Gastroesophageal sphincter (tissue), 4 donors: Measurements from ENCODE around the gene HARS1. TPM values are rescaled to one million over a fixed set of nuclear protein-coding genes. Genes with fewer than 3 reads are reported as not detected.

Experiments used
- ATAC-seq: fragments of 150-250 bp; one replicate; pipeline ENCODE4 v1.9.1; 2016; ENCODE audit warnings: mild to moderate bottlenecking, moderate library complexity
- H3K27ac ChIP-seq, 4 donors: fragments of 200-600 bp; sonication (generic) in 3 of 4; 1 replicate in 3 of 4; 2 replicates in 1 of 4; pipeline ENCODE4 v1.5.1; 2016 to 2019
- H3K27me3 ChIP-seq: fragments of 200-600 bp; sonication (generic); one replicate; pipeline ENCODE4 v1.5.1; 2019
- H3K36me3 ChIP-seq, 2 donors: fragments of 200-600 bp; sonication (generic); one replicate each; pipeline ENCODE4 v1.5.1; 2019; ENCODE audit warnings: control low read depth in 1 of 2
- H3K4me1 ChIP-seq, 3 donors: fragments of 200-600 bp; sonication (generic); 1 replicate in 2 of 3; 2 replicates in 1 of 3; pipeline ENCODE4 v1.5.1; 2016 to 2019; ENCODE audit warnings: control low read depth in 2 of 3
- H3K4me3 ChIP-seq, 2 donors: fragments of 200-600 bp; sonication (generic); one replicate each; pipeline ENCODE4 v1.5.1; 2019; ENCODE audit warnings: mild to moderate bottlenecking in 1 of 2, moderate library complexity in 1 of 2
- H3K9me3 ChIP-seq, 3 donors: fragments of 200-600 bp; sonication (generic); one replicate each; pipeline ENCODE4 v1.5.1; 2017 to 2019; ENCODE audit warnings: control low read depth in 2 of 3
- EP300 ChIP-seq: sonication (generic); formaldehyde crosslinking; IDR thresholded peaks from one replicate; pipeline ENCODE4 v1.6.1; 2017; ENCODE audit warnings: antibody characterized with exemption, mild to moderate bottlenecking
- POLR2A ChIP-seq, 2 donors: fragments of 450-650 bp; IDR thresholded peaks; one replicate each; pipeline ENCODE4 v1.6.1; 2017; ENCODE audit warnings: antibody characterized with exemption in 2 of 2, mild to moderate bottlenecking in 2 of 2, moderate library complexity in 1 of 2
- POLR2AphosphoS5 ChIP-seq: sonication (generic); formaldehyde crosslinking; IDR thresholded peaks from one replicate; pipeline ENCODE4 v1.6.1; 2017; ENCODE audit warnings: antibody characterized with exemption
- WGBS, 2 donors: methylation state at CpG; one replicate each; pipeline ENCODE4 v1.1.5; 2018; ENCODE audit warnings: low coverage in 1 of 2; 5-methylcytosine and 5-hydroxymethylcytosine counted together
- total RNA-seq, 4 donors: library from RNA; depleted of rRNA; stranded (reverse); fragments of >200 nt; gene quantifications; one replicate each; pipeline ENCODE4 v1.1.0, GENCODE V29; 2016
- TF ChIP-seq, protein P1 (sequence below), 4 experiments: fragments of 200-600 bp in 2 of 4; fragments of 450-650 bp in 2 of 4; sonication (generic) in 1 of 4; IDR thresholded peaks; one replicate each; pipeline ENCODE4 v1.5.1; 2017 to 2019; ENCODE audit warnings: antibody characterized with exemption in 4 of 4, mild to moderate bottlenecking in 2 of 4, moderate library complexity in 2 of 4

Gene HARS1
- total RNA-seq, 4 donors from 2014 or later = 65.9 to 67.9 (median 67.1) TPM

DNA sequence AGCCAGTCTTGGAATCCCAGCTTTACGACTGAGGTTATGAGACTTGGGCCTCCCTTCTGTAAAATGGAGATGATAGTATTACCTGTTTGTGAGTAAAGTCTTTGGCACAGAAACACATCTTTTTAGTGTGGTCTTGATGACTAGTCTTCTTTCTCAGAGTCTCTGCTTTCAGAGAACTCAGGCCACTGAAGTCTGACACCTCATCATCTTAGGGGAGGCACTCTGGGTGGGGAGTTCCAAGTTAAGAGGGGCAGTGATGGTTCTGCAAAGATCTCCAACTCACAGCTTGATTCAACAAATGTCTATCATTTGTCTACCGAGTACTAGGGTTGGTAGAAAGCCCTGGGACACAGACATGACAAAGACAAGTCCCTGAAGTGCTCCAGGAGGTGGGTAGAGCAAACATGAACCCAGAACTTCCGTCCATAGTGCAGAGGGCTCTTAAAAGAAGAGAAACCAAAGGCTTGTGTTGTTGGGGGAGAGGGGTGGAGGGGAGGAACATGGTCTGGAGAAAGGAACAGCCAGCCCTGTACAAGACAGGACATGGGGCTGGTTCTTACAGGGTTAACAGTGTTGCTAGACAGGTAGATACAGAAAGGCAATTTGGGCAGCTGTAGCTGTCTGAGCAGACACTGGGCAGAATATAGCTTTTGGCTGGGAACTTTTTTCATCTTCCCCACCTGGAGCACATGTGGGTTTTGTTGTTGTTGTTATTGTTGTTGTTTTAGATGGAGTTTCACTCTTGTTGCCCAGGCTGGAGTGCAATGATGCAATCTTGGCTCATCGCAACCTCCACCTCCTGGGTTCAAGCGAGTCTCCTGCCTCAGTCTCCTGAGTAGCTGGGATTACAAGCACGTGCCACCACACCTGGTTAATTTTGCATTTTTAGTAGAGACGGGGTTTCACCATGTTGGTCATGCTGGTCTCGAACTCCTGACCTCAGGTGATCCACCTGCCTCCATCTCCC, 55.6 kb downstream of the HARS1 start:
- no peak for ATAC-seq
- WGBS, 2 donors = 80 to 86% methylated on average over 2 to 5 of the region's 8 CpGs

DNA sequence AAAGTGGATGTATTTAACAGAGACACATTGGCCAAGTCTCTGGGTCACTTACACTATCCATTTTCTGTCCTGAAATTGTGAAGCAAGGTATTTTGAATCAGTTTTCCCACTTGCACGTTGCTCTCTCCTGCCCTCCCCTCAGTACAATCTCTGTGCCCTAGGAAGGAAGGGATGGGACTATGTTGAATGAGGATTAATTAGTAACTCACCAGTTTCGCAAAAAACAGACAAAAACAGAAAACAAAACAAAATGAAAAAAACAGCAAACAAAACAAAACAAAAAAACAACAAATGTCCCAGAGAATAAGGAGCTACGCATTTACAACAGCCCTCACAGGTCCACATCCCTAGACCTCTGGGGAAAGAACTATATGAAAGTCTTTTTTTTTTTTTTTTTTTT, 57.1 kb downstream of the HARS1 start:
- TF ChIP-seq EP300 (no peak), POLR2AphosphoS5 (no peak), POLR2A (IDR thresholded peaks at IDR 0.05) (no peak)
- TF ChIP-seq, protein P1, sequence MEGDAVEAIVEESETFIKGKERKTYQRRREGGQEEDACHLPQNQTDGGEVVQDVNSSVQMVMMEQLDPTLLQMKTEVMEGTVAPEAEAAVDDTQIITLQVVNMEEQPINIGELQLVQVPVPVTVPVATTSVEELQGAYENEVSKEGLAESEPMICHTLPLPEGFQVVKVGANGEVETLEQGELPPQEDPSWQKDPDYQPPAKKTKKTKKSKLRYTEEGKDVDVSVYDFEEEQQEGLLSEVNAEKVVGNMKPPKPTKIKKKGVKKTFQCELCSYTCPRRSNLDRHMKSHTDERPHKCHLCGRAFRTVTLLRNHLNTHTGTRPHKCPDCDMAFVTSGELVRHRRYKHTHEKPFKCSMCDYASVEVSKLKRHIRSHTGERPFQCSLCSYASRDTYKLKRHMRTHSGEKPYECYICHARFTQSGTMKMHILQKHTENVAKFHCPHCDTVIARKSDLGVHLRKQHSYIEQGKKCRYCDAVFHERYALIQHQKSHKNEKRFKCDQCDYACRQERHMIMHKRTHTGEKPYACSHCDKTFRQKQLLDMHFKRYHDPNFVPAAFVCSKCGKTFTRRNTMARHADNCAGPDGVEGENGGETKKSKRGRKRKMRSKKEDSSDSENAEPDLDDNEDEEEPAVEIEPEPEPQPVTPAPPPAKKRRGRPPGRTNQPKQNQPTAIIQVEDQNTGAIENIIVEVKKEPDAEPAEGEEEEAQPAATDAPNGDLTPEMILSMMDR (IDR thresholded peaks at IDR 0.05) = no peak

More for the DNA sequence above, 55.6 kb downstream of the HARS1 start:
- H3K4me3 ChIP-seq = no peak overlapping the region
- H3K27ac ChIP-seq = no peak overlapping the region
- no peak for TF ChIP-seq EP300
- TF ChIP-seq POLR2AphosphoS5 = no peak
- TF ChIP-seq POLR2A (IDR thresholded peaks at IDR 0.05) = no peak
- TF ChIP-seq, protein P1 (IDR thresholded peaks at IDR 0.05) = no peak
- no peaks in the 10 kb centered on the region for H3K36me3 ChIP-seq
- H3K4me1 ChIP-seq = peaks cover 0 to 45% (median 7%) of the 10 kb centered on the region in 3 donors
- H3K9me3 ChIP-seq = no peaks in the 10 kb centered on the region
- no peaks in the 10 kb centered on the region for H3K27me3 ChIP-seq

DNA sequence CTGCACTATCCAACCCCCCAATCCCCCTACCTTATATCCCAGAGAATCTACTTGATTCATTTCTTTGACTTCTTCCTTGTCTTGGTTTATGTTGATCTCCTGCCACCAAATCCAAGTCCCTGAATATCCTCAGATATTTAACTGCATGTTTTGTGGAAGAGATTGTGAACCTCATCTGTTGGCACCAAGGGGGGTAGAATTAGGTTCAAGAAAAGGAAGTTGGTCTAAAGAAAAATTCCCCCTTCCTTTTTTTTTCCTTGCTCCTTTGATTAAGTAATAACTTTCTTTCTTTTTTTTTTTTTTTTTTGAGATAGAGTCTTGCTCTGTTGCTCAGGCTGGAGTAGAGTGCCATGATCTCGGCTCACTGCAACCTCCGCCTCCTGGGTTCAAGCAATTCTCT, 57.7 kb downstream of the HARS1 start:
- H3K4me3 ChIP-seq = peak overlapping the region in 1 of 2 donors; percentile 62
- H3K9me3 ChIP-seq = no peaks in the 10 kb centered on the region
- H3K36me3 ChIP-seq = no peaks in the 10 kb centered on the region
- H3K27ac ChIP-seq = peak overlapping the region in 3 of 4 donors; percentile 76 to 81 (median 80)
- no CpG with 5 or more reads among the region's 2 CpGs for WGBS, 2 donors
- no peak for ATAC-seq
- no peaks in the 10 kb centered on the region for H3K27me3 ChIP-seq
- TF ChIP-seq, protein P1 (IDR thresholded peaks at IDR 0.05) = no peak
- no peak for TF ChIP-seq EP300
- TF ChIP-seq POLR2A (IDR thresholded peaks at IDR 0.05) = no peak
- peaks cover 0 to 30% (median 7%) of the 10 kb centered on the region in 3 donors for H3K4me1 ChIP-seq

More for the DNA sequence above, 57.1 kb downstream of the HARS1 start:
- no peaks in the 10 kb centered on the region for H3K36me3 ChIP-seq
- no peak for ATAC-seq
- no peaks in the 10 kb centered on the region for H3K9me3 ChIP-seq
- H3K4me3 ChIP-seq = no peak overlapping the region
- no peak overlapping the region for H3K27ac ChIP-seq
- peaks cover 0 to 34% (median 7%) of the 10 kb centered on the region in 3 donors for H3K4me1 ChIP-seq
- WGBS, 2 donors = 48 to 55% methylated on average over 2 to 3 of the region's 3 CpGs
- no peaks in the 10 kb centered on the region for H3K27me3 ChIP-seq

DNA sequence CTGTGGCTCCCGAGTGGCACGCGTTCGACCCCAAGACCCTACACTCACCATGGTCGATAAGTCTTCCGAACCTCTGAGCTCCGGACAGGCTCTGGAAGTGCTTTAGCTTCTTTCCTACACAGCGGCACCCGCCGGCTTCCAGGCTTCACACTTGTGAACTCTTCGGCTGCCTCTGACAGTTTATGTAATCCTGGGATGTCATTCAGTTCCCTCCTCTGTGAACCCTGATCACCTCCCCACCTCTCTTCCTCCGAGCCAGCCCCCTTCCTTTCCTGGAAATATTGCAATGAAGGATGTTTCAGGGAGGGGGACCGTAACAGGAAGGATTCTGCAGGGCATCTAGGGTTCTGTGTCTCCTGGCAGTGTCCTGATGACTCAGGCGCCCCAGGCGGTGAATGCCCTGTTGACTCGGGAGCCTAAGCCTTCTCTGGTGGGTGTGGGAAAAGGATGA, 58.1 kb downstream of the HARS1 start, which contains the start of gene CD14:
TSS of gene CD14 (minus strand) at position 155 of the 451 bp plus-strand sequence. CDS start at position 51, 104 bp downstream.
- 0 to 11% methylated on average over 4 to 8 of the region's 16 CpGs for WGBS, 2 donors
- TF ChIP-seq EP300 (no peak), POLR2A (IDR thresholded peaks at IDR 0.05) (peak in 1 of 2 donors; percentile 37), POLR2AphosphoS5 (peak; percentile 42)
- TF ChIP-seq, protein P1 (IDR thresholded peaks at IDR 0.05) = peak in 1 of 4 experiments; percentile 9
- peak; percentile 61 for ATAC-seq
- Histone ChIP-seq H3K9me3 (no peaks in the 10 kb centered on the region), H3K4me1 (peaks cover 0 to 28% (median 7%) of the 10 kb centered on the region in 3 donors), H3K27me3 (no peaks in the 10 kb centered on the region), H3K36me3 (no peaks in the 10 kb centered on the region), H3K27ac (peak within 1 kb of the TSS; percentile 3 to 81 (median 78)), H3K4me3 (peak within 1 kb of the TSS; percentile 40 to 62)
